ENCODE results near the gene FBXO38.

DNA sequence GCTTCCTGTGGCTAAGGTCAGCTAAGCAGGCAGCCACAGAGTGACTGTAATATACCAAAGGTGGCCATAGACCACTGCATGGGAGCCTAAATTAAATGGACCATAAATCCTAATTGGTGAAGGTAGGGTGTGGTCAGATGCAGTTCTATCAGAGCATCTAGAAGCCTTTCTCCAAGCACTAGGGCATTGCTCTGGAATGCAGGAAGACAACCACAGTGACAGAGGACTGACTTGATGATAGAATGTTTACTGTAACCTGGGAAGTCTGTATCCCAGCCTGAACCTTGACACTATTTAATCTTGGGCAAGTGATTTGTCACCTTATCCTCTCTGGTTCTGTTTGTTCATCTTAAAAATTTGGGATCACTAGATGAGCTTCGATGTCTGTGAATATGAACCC, 2.3 kb downstream of the FBXO38 start:
- no peak for TF ChIP-seq CTCF (IDR thresholded peaks at IDR 0.05)
- no peak for TF ChIP-seq GABPA (IDR thresholded peaks at IDR 0.05; ENCODE audit: low read depth)
- TF ChIP-seq SIN3A (IDR thresholded peaks at IDR 0.05; ENCODE audit: borderline replicate concordance, low read depth, low read length): no peak
- no peak for TF ChIP-seq EP300 (IDR thresholded peaks at IDR 0.05; ENCODE audit: borderline replicate concordance in 1 of 2, low read depth in 1 of 2, low read length in 1 of 2)
- no peak for TF ChIP-seq YY1 (IDR thresholded peaks at IDR 0.05; ENCODE audit: low read depth)
